ENCODE results near the gene ANO8. TPM values are rescaled to one million over a fixed set of nuclear protein-coding genes. Genes with fewer than 3 reads are reported as not detected.

The ANO8 gene
- total and polyA plus RNA-seq, 3 experiments from 2014 or later: 0.43 to 5.1 (median 4.1) TPM

- Mint-ChIP-seq H3K9me3 (no peaks in the 10 kb centered on the region), H3K4me1 (peaks cover 32 to 65% (median 33%) of the 10 kb centered on the region in 3 donors), H3K36me3 (peaks cover 0 to 13% (median 3%) of the 10 kb centered on the region in 3 donors), H3K27me3 (no peaks in the 10 kb centered on the region), H3K4me3 (peak overlapping the region; percentile 86 to 93 (median 89)), H3K27ac (peak overlapping the region in 7 of 8 donors; percentile 34 to 89 (median 85))
- peak overlapping the region; percentile 74 for H3K27ac ChIP-seq (ENCODE audit: low read depth, low read length)
- peaks cover 32% of the 10 kb centered on the region for H3K4me1 ChIP-seq (ENCODE audit: insufficient read depth, low read length)
- peak overlapping the region; percentile 82 for H3K4me3 ChIP-seq (ENCODE audit: low read length)
- peak; percentile 42 to 85 (median 48) for DNase-seq
- CTCF ChIA-PET: interaction anchor here (0.7 to 3.2 kb wide), 8 partner anchors 12 to 258 kb away, joined by 3 to 13 read pairs (median 4); partner anchors contain the start of genes BABAM1, DDA1, HAUS8 and MYO9B
- no peaks in the 10 kb centered on the region for H3K27me3 ChIP-seq (ENCODE audit: insufficient read depth, low read length, poor library complexity, severe bottlenecking)
- no peaks in the 10 kb centered on the region for H3K9me3 ChIP-seq (ENCODE audit: low read length)
- H3K36me3 ChIP-seq (ENCODE audit: insufficient read depth, low read length): no peaks in the 10 kb centered on the region
- POLR2A ChIA-PET: interaction anchor here (1.3 to 2.1 kb wide), 4 partner anchors 25 to 259 kb away, joined by 3 to 9 read pairs (median 4); partner anchors contain the start of gene DDA1
Observed at GRCh38 chr19:17333611-17334413, 843 bp downstream of the ANO8 start.

DNA sequence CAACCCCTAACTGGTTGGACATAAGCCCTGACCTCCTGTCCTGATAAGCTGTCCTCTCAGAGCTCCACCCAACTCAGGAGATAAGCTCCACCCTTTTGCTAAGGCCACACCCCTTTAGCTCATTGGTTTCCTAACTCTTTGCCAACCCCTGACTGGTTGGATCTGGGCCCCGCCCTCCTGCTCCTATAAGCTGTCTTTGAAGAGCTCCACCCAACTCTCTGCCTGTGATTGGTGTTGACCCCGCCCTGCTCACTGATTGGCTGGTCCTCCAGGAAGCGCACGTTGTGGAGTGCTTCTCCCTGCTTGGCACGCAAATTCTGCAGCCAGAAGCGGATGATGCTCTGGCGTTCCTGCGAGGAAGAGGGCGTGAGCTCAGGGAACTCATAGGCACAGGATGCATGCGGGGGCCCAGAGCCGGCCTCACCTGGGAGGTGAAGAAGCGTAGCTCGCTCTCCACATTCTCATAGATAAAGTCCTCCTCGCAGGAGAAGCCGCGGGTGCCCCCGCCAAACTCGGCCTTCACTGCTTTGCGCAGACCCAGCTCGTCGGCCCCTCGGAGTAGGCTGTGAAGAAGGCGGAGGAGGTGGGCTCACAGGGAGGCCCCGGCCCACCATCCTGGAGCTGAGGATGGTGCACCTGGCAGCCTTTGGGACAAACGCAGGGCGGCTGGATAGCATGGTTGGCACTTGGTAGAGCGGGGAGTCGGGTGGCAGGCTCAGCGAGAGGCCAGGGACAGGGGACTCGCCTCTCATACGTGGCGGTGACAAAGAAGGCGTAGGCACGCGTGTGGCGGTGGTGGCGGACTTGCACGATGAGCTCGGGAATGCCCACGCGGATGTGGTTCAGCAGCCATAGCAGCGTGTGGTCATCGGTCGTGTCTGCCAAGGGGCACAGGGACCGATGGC lies 1.7 kb downstream of the ANO8 start:
- Histone ChIP-seq H3K27ac (ENCODE audit: low read depth, low read length) (no peak overlapping the region), H3K9me3 (ENCODE audit: low read length) (no peaks in the 10 kb centered on the region), H3K4me3 (ENCODE audit: low read length) (no peak overlapping the region), H3K4me1 (ENCODE audit: insufficient read depth, low read length) (peaks cover 25% of the 10 kb centered on the region), H3K36me3 (ENCODE audit: insufficient read depth, low read length) (no peaks in the 10 kb centered on the region), H3K27me3 (ENCODE audit: insufficient read depth, low read length, poor library complexity, severe bottlenecking) (no peaks in the 10 kb centered on the region)
- POLR2A ChIA-PET: interaction anchor here (0.8 to 2.1 kb wide), 4 partner anchors 23 to 259 kb away, joined by 3 to 9 read pairs (median 4); partner anchors contain the start of gene DDA1
- H3K4me1 Mint-ChIP-seq: peaks cover 32 to 57% (median 33%) of the 10 kb centered on the region in 3 donors
- no peaks in the 10 kb centered on the region for H3K9me3 Mint-ChIP-seq
- CTCF ChIA-PET: interaction anchor here (0.7 to 3.2 kb wide), 8 partner anchors 11 to 257 kb away, joined by 3 to 13 read pairs (median 4); partner anchors contain the start of genes BABAM1, DDA1, HAUS8 and MRPL34
- peaks cover 0 to 13% (median 3%) of the 10 kb centered on the region in 3 donors for H3K36me3 Mint-ChIP-seq
- peak in 1 of 5 donors; percentile 34 for DNase-seq
- H3K27me3 Mint-ChIP-seq: no peaks in the 10 kb centered on the region
- peak overlapping the region in 2 of 8 donors; percentile 37 to 38 for H3K27ac Mint-ChIP-seq
- H3K4me3 Mint-ChIP-seq: peak overlapping the region in 5 of 7 donors; percentile 20 to 89 (median 57)

- H3K4me3 ChIP-seq (ENCODE audit: low read length): no peak overlapping the region
- CTCF ChIA-PET: interaction anchor here (0.6 to 3.2 kb wide), 4 partner anchors 23 to 65 kb away, joined by 4 to 13 read pairs (median 4); partner anchors contain the start of genes BABAM1, DDA1 and MRPL34
- Mint-ChIP-seq H3K27me3 (no peaks in the 10 kb centered on the region), H3K4me3 (peak overlapping the region in 3 of 7 donors; percentile 28 to 59 (median 40)), H3K9me3 (no peaks in the 10 kb centered on the region), H3K4me1 (peaks cover 28 to 54% (median 30%) of the 10 kb centered on the region in 3 donors), H3K36me3 (peaks cover 0 to 9% (median 3%) of the 10 kb centered on the region in 3 donors), H3K27ac (peak overlapping the region in 1 of 8 donors; percentile 38)
- POLR2A ChIA-PET: interaction anchor here (0.8 to 1.5 kb wide), 3 partner anchors 22 to 258 kb away, joined by 3 to 4 read pairs (median 3); partner anchors contain the start of gene DDA1
- peaks cover 24% of the 10 kb centered on the region for H3K4me1 ChIP-seq (ENCODE audit: insufficient read depth, low read length)
- DNase-seq: no peak
- H3K27me3 ChIP-seq (ENCODE audit: insufficient read depth, low read length, poor library complexity, severe bottlenecking): no peaks in the 10 kb centered on the region
- no peaks in the 10 kb centered on the region for H3K36me3 ChIP-seq (ENCODE audit: insufficient read depth, low read length)
- H3K9me3 ChIP-seq (ENCODE audit: low read length): no peaks in the 10 kb centered on the region
- H3K27ac ChIP-seq (ENCODE audit: low read depth, low read length): no peak overlapping the region
Observed at GRCh38 chr19:17332360-17332676, 2.3 kb downstream of the ANO8 start.

- Histone ChIP-seq H3K9me3 (ENCODE audit: low read length) (no peaks in the 10 kb centered on the region), H3K27me3 (ENCODE audit: insufficient read depth, low read length, poor library complexity, severe bottlenecking) (no peaks in the 10 kb centered on the region), H3K27ac (ENCODE audit: low read depth, low read length) (no peak overlapping the region), H3K36me3 (ENCODE audit: insufficient read depth, low read length) (no peaks in the 10 kb centered on the region), H3K4me1 (ENCODE audit: insufficient read depth, low read length) (peaks cover 24% of the 10 kb centered on the region), H3K4me3 (ENCODE audit: low read length) (no peak overlapping the region)
- Mint-ChIP-seq H3K4me3 (peak overlapping the region in 2 of 7 donors; percentile 41 to 64), H3K36me3 (peaks cover 0 to 4% (median 3%) of the 10 kb centered on the region in 3 donors), H3K27ac (no peak overlapping the region), H3K27me3 (no peaks in the 10 kb centered on the region), H3K9me3 (no peaks in the 10 kb centered on the region), H3K4me1 (peaks cover 17 to 43% (median 20%) of the 10 kb centered on the region in 3 donors)
- POLR2A ChIA-PET: interaction anchor here (0.7 to 1.2 kb wide), 2 partner anchors 11 to 26 kb away, joined by 4 to 8 read pairs; no protein-coding TSS in a partner anchor
- no peak for DNase-seq
- CTCF ChIA-PET: no interaction called here
Observed at GRCh38 chr19:17331045-17331558, 3.6 kb downstream of the ANO8 start.

GRCh38 chr19:17330262-17331044 lies 4.2 kb downstream of the ANO8 start:
- CTCF ChIA-PET: interaction anchor here (1.6 kb wide), 1 partner anchor 21 kb away, joined by 4 read pairs; the partner anchor contains the start of gene DDA1
- Mint-ChIP-seq H3K27ac (peak overlapping the region in 3 of 8 donors; percentile 17 to 23 (median 21)), H3K27me3 (no peaks in the 10 kb centered on the region), H3K36me3 (peaks cover 0 to 4% (median 3%) of the 10 kb centered on the region in 3 donors), H3K4me3 (peak overlapping the region; percentile 41 to 67 (median 62)), H3K9me3 (no peaks in the 10 kb centered on the region), H3K4me1 (peaks cover 15 to 38% (median 20%) of the 10 kb centered on the region in 3 donors)
- H3K9me3 ChIP-seq (ENCODE audit: low read length): no peaks in the 10 kb centered on the region
- H3K36me3 ChIP-seq (ENCODE audit: insufficient read depth, low read length): no peaks in the 10 kb centered on the region
- POLR2A ChIA-PET: interaction anchor here (1.2 kb wide), 1 partner anchor 25 kb away, joined by 4 read pairs; no protein-coding TSS in a partner anchor
- H3K4me3 ChIP-seq (ENCODE audit: low read length): no peak overlapping the region
- no peaks in the 10 kb centered on the region for H3K27me3 ChIP-seq (ENCODE audit: insufficient read depth, low read length, poor library complexity, severe bottlenecking)
- no peak overlapping the region for H3K27ac ChIP-seq (ENCODE audit: low read depth, low read length)
- DNase-seq: no peak
- peaks cover 21% of the 10 kb centered on the region for H3K4me1 ChIP-seq (ENCODE audit: insufficient read depth, low read length)

- H3K4me1 ChIP-seq (ENCODE audit: insufficient read depth, low read length): peaks cover 15% of the 10 kb centered on the region
- H3K9me3 ChIP-seq (ENCODE audit: low read length): no peaks in the 10 kb centered on the region
- Mint-ChIP-seq H3K27ac (peak overlapping the region in 2 of 8 donors; percentile 5 to 42), H3K9me3 (no peaks in the 10 kb centered on the region), H3K27me3 (no peaks in the 10 kb centered on the region), H3K4me1 (peaks cover 7 to 31% (median 13%) of the 10 kb centered on the region in 3 donors), H3K36me3 (peaks cover 0 to 4% (median 3%) of the 10 kb centered on the region in 3 donors), H3K4me3 (peak overlapping the region; percentile 47 to 79 (median 62))
- H3K4me3 ChIP-seq (ENCODE audit: low read length): no peak overlapping the region
- POLR2A ChIA-PET: no interaction called here
- CTCF ChIA-PET: interaction anchor here (1.6 to 2.1 kb wide), 2 partner anchors 21 to 24 kb away, joined by 4 to 5 read pairs; partner anchors contain the start of genes DDA1 and MRPL34
- H3K27me3 ChIP-seq (ENCODE audit: insufficient read depth, low read length, poor library complexity, severe bottlenecking): no peaks in the 10 kb centered on the region
- H3K36me3 ChIP-seq (ENCODE audit: insufficient read depth, low read length): no peaks in the 10 kb centered on the region
- DNase-seq: no peak
- H3K27ac ChIP-seq (ENCODE audit: low read depth, low read length): no peak overlapping the region
Observed at GRCh38 chr19:17329366-17330261, 5.0 kb downstream of the ANO8 start.

All from CD8-positive, alpha-beta memory T cell (primary cell).